HG03159 (cell line): Measurements from ENCODE around the gene GSTA3.
"Not testable (repeated sequence)": the region's sequence is repeated elsewhere in the genome, so short reads cannot be mapped to it uniquely, and the experiment has no call there.

Source experiments
- ATAC-seq: cut with Tn5 transposase; IDR thresholded peaks from one replicate; pipeline ENCODE4 v1.9.1; 2021; ENCODE audit warnings: mild to moderate bottlenecking, moderate library complexity; ENCODE audit not compliant: unreplicated experiment

Gene GSTA3

DNA sequence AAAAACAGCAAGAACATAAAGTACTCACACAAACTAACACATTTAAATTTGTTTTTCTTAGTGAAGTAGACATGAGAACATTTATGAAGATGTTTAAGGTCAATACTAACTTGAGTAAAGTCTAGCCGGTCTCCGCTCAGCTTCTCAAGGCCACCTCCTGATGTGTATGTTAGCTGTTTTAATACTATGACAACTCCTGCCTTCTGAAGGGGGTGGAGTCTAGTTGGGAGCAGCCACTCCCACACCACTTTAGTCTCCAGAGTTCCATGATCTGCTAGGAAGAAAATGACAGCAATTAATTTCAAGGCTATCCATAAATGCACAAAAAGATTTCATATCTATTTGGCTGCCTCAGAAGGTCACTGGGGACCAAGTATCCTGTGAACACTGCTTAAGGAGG lies at the start of gene GSTA3:
Gene GSTA3 (minus strand): TSS at position 168 of the 400 bp plus-strand sequence. CDS start 3,864 bp downstream, outside the sequence.
- no peak for ATAC-seq

GRCh38 chr6:52958546-52959255 lies 49.2 kb upstream of the GSTA3 start:
- no peak for ATAC-seq

DNA sequence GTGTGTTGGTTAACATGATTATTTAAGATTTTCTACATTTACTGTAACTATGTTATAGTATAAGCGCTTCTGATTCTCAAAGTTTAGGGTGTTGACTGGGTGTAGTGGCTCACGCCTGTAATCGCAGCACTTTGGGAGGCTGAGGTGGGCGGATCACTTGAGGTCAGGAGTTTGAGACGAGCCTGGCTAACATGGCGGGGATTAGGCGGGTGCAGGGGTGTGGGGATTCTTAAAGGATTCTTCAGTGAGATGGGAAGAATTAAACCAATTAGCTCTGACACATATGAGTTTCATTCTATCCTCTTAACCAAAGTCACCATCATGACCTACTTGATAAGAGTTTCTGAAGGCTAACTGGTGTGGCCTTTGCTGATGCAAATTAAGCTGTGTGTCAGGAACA lies 46.4 kb upstream of the GSTA3 start:
- ATAC-seq: no peak

- no peak for ATAC-seq
Measured at GRCh38 chr6:52953911-52954839, 44.7 kb upstream of the GSTA3 start.

DNA sequence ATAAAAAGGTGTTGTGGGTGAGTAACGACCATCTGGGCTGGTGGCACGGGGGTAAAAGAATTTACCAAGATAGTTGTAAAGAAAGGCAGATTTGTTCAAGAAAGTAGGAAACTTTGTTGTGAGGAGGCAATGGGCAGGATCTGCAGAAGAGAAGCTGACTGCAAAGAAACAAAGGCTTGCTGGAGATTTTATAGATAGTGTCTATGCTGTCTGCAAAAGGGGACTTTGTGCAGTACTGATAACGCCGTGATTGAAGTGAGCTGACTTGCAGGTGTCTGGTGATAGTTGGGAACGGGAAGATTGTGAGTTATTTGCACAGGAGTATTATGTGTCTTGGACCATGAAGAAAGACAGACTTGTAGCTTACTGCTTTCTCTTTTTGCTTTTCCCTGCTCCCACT lies 36.8 kb upstream of the GSTA3 start:
- no peak for ATAC-seq

DNA sequence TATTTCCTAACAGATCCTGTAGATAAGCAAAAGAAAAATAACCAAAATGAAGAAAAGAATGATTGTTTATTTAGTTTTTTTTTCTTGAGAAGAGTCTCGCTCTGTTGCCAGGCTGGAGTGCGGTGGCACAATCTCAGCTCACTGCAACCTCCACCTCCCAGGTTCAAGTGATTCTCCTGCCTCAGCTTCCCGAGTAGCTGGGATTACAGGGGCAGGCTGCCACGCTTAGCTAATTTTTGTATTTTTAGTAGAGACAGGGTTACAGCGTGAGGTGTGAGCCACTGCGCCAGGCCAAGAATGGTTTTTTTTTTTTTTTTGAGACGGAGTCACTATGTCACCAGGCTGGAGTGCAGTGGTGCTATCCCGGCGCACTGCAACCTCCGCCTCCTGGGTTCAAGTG lies 33.3 kb upstream of the GSTA3 start:
- ATAC-seq: not testable (repeated sequence)

GRCh38 chr6:52942221-52942620 lies 32.7 kb upstream of the GSTA3 start:
- ATAC-seq: no peak

DNA sequence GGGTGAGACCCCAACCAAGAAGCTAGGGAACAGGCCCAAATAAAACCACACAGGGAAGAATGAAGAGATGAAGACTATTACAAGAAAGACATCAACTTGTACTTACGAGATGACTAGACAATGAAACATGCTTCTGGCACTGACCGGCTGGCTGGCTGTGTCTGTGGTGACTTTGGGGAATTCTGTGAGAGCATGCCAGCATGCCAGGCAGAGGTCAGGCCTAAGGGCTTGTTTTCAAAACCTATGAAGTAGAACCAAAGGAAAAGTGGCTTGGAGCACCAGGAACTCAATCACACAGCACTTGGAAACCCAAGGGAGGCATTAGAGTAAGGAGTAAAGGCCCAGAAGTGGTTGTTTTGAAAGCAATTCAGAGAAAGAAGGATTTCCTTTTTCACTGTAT lies 28.4 kb upstream of the GSTA3 start:
- ATAC-seq: no peak

DNA sequence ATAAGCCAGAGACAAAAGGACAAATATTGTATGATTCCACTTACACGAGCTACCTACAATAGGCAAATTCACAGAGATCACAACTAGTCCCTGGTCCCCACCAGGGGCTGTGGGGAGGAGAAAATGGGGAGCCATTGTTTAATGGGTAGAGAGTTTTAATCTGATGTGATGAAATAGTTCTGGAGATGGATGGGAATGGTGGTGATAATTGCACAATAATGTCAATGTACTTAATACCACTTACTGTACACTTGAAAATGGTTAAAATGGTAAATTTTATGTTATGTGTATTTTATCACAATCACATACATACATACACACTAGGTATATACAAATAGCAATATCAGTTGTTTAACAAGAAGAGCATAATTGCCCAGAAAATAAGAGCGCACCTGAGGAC lies 24.3 kb upstream of the GSTA3 start:
- no peak for ATAC-seq

DNA sequence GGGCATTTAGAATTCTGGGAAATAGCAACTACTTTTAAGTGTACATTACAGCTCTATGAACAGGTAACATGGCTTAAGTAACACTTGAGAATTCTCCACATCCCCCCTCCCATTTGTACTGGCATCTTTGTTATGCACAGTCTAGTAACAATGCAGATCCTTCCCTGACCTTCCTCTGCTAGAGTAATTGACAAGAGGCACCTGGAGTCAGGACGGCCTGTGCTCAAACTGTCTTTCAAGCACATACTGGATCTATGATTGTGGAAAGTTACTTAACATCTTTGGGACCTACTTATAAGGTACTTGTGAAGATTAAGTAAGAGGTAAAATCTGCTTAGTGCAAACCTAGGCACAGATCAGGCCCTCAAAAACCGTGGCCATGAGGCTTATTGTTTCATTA lies 21.9 kb upstream of the GSTA3 start:
- ATAC-seq: no peak

DNA sequence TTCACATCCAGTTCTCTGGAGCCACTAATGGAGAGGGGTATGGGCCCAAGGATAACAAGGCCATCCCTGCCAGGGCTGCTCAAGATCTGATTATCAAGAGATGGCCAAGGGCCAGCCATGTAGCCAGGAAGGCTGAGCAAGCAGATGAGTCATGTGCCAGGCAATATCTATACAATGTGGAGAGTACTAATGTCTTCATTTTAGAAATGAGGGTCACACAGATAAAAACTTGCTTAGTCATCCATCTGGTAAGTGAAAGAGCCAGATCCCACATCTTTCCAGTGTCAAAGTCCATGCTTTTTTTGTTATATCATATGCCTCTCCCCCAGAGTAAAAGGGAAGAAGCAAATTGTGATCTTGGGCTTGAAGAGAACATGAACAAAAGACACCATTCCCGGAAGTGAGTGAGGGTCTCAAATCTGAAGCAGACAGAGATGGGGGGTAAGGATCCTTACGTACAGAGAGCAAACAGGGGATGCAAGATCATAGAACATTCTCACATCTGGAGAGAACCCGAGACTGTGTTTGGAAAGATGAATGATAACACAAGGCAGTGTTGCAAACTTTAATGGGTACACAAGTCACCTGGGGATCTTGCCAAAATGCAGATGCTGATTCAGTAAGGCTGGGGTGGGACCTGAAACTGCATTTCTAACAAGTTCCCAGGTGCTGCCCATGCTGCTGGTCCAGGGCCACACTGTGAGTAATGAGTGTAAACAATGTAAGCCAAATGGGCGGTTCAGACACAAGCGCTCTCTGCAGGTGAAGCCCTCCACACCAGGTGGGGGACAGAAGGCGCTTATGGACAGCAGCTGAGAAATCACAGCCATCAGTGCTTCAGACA lies 20.0 kb upstream of the GSTA3 start:
- no peak for ATAC-seq

DNA sequence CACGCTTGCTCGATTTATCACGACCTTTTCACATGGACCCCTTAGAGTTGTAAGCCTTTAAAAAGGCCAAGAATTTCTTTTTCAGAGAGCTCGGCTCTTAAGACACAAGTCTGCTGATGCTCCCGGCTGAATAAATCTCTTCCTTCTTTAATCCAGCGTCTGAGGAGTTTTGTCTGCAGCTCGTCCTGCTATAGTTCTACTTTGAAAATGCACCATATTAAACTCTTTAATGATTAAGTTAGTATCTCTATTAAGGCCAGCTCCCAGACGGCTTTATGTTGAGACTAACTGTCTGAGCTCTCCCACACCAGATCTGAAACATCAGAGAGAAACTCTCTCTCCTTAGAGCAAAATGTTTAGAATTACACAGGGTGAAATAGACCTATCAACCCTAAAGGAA lies 18.0 kb upstream of the GSTA3 start:
- no peak for ATAC-seq

DNA sequence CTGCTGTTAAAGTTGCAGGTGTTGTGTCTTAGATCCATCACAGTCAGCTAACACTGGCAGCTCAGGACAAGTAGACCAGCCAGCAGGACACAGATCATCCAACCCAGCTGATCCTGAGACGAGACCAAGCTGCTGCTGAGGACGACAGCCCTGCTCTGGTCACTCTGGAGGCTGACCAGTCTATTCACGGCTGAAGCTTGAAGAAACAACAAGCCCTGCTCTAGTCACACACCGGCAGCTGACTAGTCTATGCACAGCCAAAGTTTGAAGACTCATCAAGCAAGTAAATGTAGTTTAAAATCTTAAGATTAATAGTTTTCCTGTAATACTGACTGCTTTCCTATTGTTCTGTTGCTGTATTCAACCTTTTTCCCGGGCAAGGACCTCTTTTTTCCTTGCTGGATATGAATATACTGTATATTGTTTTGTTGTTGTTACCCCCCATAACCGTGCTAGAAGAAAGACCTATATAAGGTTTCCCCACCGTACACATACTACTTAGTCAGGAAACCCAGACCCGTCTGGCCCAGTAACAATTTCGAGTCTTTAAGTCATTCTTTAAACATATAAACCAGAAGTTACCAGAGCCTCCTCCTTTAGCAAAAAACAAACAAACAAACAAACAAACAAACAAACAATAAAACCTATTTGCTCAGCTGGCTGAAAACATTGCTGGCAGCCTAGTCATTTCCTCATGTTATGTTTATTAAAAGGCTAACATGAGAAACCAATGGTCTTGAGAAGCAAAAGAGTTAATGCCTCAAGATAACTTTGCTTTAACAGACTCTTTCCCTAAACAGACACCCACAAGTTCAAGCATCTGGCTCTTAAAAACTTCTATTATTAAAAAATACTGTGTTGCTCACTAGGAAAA lies 16.7 kb upstream of the GSTA3 start:
- ATAC-seq: no peak

DNA sequence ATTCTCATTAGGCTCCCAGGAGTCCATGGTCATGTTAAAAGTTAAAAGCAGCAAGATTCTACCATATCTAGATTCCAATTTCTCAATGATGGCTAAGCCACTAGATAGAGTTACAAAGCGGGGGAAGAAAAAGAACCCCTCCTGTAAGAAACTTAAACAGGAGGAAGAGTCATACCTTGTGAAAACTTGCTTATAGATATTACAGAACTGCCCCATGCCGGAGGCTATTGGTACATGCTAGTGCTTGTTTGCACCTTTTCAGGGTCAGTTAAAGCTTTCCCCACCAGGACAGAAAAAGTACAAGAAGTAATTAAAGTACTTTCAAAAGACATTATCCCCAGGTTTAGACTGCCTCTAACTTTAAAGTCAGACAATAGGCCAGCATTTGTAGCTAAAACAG lies 15.5 kb upstream of the GSTA3 start:
- ATAC-seq: no peak

- not testable (repeated sequence) for ATAC-seq
Measured at GRCh38 chr6:52923689-52924088, 14.2 kb upstream of the GSTA3 start.

GRCh38 chr6:52922161-52922560 lies 12.7 kb upstream of the GSTA3 start:
- ATAC-seq: no peak

- no peak for ATAC-seq
Measured at GRCh38 chr6:52921743-52922142, 12.2 kb upstream of the GSTA3 start.

- not testable (repeated sequence) for ATAC-seq
Measured at GRCh38 chr6:52919511-52919910, 10.0 kb upstream of the GSTA3 start.

DNA sequence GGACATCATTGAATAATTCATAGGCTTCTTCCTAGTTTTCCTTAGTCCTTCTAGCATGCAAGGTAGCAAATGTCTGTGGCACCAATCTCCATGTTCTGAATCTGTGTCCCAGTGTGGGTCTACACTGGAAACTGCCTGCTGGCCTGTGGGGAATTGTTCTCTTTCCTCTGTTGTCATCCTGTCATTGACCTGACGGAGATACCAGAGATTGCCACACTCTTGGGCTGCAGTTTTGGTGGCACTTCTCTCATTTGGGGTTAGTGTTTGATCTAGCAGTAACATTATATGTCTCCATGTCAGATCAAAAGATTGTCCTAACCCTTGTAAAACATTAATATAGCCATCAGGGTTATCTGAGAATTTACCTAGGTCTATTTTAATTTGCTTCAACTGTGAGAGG lies 9.3 kb upstream of the GSTA3 start:
- ATAC-seq: not testable (repeated sequence)

DNA sequence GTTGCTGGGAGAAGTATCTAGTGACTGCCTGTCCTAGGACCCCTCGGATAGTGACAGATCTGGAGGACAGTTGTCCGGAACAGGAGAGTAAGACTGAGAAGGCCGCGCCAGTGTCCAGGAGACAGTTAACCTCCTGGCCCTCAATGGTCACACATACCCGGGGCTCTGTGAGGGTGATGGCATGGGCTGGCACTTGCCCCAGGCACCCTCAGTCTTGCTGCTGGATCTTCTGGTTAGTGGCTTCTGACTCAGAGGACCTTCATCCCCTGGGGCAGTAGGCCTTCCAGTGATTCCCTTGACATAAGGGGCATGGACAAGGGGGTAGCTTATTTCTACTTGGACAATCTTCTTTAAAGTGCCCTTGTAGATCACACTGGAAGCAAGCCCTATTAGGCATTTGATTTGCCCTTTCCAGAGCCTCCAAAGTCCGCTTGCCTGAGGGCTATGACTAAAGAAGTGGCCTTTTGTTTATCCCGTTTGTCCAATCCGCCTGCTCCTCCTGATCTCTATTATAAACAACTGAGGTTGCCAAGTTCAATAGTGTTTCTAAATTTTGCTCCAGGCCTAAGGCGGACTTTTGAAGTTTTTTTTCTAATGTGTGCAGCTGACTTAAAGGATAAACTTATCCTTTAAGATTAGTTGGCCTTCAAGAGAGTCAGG lies 8.7 kb upstream of the GSTA3 start:
- not testable (repeated sequence) for ATAC-seq
